ENCODE results near the gene FARS2. TPM values are rescaled to one million over a fixed set of nuclear protein-coding genes. Genes with fewer than 3 reads are reported as not detected.

The FARS2 gene
- total RNA-seq, 1 donor from 2014 or later, result 8.2 TPM

GRCh38 chr6:5261545-5262109 is 314 bp downstream of the FARS2 start:
- DNase-seq (ENCODE audit: low read depth), result no peak
- H3K4me3 ChIP-seq (ENCODE audit: low read depth, low read length), result peak overlapping the region; percentile 64
- H3K27me3 ChIP-seq (ENCODE audit: control insufficient read depth, insufficient read depth, low read length), result no peaks in the 10 kb centered on the region
- no peak for TF ChIP-seq CTCF (IDR thresholded peaks at IDR 0.05; ENCODE audit: insufficient read depth, low read length, poor library complexity, severe bottlenecking)
- H3K36me3 ChIP-seq (ENCODE audit: control insufficient read depth, insufficient read depth, low read length), result no peaks in the 10 kb centered on the region

GRCh38 chr6:5266423-5266822 is 5.1 kb downstream of the FARS2 start:
- Histone ChIP-seq H3K36me3 (ENCODE audit: control insufficient read depth, insufficient read depth, low read length) (no peaks in the 10 kb centered on the region), H3K4me3 (ENCODE audit: low read depth, low read length) (no peak overlapping the region), H3K27me3 (ENCODE audit: control insufficient read depth, insufficient read depth, low read length) (no peaks in the 10 kb centered on the region)
- no peak for TF ChIP-seq CTCF (IDR thresholded peaks at IDR 0.05; ENCODE audit: insufficient read depth, low read length, poor library complexity, severe bottlenecking)
- no peak for DNase-seq (ENCODE audit: low read depth)

GRCh38 chr6:5270093-5270680 is 8.9 kb downstream of the FARS2 start:
- TF ChIP-seq CTCF (IDR thresholded peaks at IDR 0.05; ENCODE audit: insufficient read depth, low read length, poor library complexity, severe bottlenecking), result no peak
- Histone ChIP-seq H3K27me3 (ENCODE audit: control insufficient read depth, insufficient read depth, low read length) (no peaks in the 10 kb centered on the region), H3K4me3 (ENCODE audit: low read depth, low read length) (no peak overlapping the region), H3K36me3 (ENCODE audit: control insufficient read depth, insufficient read depth, low read length) (no peaks in the 10 kb centered on the region)
- DNase-seq (ENCODE audit: low read depth), result no peak

- no peak for DNase-seq (ENCODE audit: low read depth)
- Histone ChIP-seq H3K4me3 (ENCODE audit: low read depth, low read length) (no peak overlapping the region), H3K27me3 (ENCODE audit: control insufficient read depth, insufficient read depth, low read length) (no peaks in the 10 kb centered on the region), H3K36me3 (ENCODE audit: control insufficient read depth, insufficient read depth, low read length) (no peaks in the 10 kb centered on the region)
- TF ChIP-seq CTCF (IDR thresholded peaks at IDR 0.05; ENCODE audit: insufficient read depth, low read length, poor library complexity, severe bottlenecking), result no peak
Measured at GRCh38 chr6:5271926-5272325, 10.6 kb downstream of the FARS2 start.

GRCh38 chr6:5274231-5274630 is 12.9 kb downstream of the FARS2 start:
- Histone ChIP-seq H3K36me3 (ENCODE audit: control insufficient read depth, insufficient read depth, low read length) (no peaks in the 10 kb centered on the region), H3K4me3 (ENCODE audit: low read depth, low read length) (no peak overlapping the region), H3K27me3 (ENCODE audit: control insufficient read depth, insufficient read depth, low read length) (no peaks in the 10 kb centered on the region)
- TF ChIP-seq CTCF (IDR thresholded peaks at IDR 0.05; ENCODE audit: insufficient read depth, low read length, poor library complexity, severe bottlenecking), result no peak
- DNase-seq (ENCODE audit: low read depth), result no peak

GRCh38 chr6:5275497-5275896 is 14.2 kb downstream of the FARS2 start:
- no peak for DNase-seq (ENCODE audit: low read depth)
- no peak overlapping the region for H3K4me3 ChIP-seq (ENCODE audit: low read depth, low read length)
- H3K27me3 ChIP-seq (ENCODE audit: control insufficient read depth, insufficient read depth, low read length), result no peaks in the 10 kb centered on the region
- no peak for TF ChIP-seq CTCF (IDR thresholded peaks at IDR 0.05; ENCODE audit: insufficient read depth, low read length, poor library complexity, severe bottlenecking)
- no peaks in the 10 kb centered on the region for H3K36me3 ChIP-seq (ENCODE audit: control insufficient read depth, insufficient read depth, low read length)

All from kidney epithelial cell (primary cell).